ENCODE measurements around the gene KRT8. TPM values are rescaled to one million over a fixed set of nuclear protein-coding genes. Genes with fewer than 3 reads are reported as not detected.
"Not testable (repeated sequence)": the region's sequence is repeated elsewhere in the genome, so short reads cannot be mapped to it uniquely, and the experiment has no call there.

Gene KRT8
- total and polyA plus RNA-seq, 4 donors: 150 to 639 (median 482) TPM

DNA sequence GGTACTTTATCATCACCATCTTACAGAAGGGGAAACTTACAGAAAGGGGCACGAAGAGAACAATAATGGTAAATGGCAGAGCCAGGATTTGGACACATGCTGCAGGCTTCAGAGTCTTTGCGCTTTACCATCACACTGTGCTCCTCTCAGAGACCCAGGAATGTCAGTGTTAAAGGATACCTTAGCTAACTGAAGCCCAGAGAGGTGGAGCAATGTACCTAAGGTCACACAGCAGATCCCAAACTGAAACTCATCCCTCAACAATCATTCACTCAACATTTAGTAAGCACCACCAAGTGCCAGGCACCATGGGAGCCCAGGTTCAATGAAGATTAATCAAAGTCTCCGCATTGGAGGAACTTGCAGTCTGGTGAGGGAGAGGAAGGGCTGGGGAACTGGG, 48.1 kb downstream of the KRT8 start:
- ATAC-seq (ENCODE audit: insufficient read depth, low FRiP score) (no peak), DNase-seq (no peak)
- H3K4me3 ChIP-seq: no peak overlapping the region
- H3K9ac ChIP-seq (ENCODE audit: insufficient read depth in 1 of 2, low read length in 2 of 2): no peak overlapping the region
- peaks cover 0 to 12% (median 2%) of the 10 kb centered on the region in 3 donors for H3K27me3 ChIP-seq (ENCODE audit: control insufficient read depth in 3 of 3, insufficient read depth in 3 of 3, low read length in 2 of 3)
- no peaks in the 10 kb centered on the region for H3K9me3 ChIP-seq (ENCODE audit: control insufficient read depth in 4 of 4, insufficient read depth in 3 of 4, low read length in 3 of 4)
- H3K4me1 ChIP-seq (ENCODE audit: control insufficient read depth in 5 of 5, insufficient read depth in 5 of 5, low read length in 5 of 5): no peaks in the 10 kb centered on the region
- no peaks in the 10 kb centered on the region for H3K36me3 ChIP-seq (ENCODE audit: control insufficient read depth in 4 of 4, insufficient read depth in 4 of 4, low read length in 4 of 4)
- WGBS, 2 donors: 82 to 87% methylated on average over 3 of the region's 3 CpGs
- no peak overlapping the region for H3K27ac ChIP-seq (ENCODE audit: low read depth in 1 of 2, low read length in 1 of 2)
- TF ChIP-seq, protein P1, sequence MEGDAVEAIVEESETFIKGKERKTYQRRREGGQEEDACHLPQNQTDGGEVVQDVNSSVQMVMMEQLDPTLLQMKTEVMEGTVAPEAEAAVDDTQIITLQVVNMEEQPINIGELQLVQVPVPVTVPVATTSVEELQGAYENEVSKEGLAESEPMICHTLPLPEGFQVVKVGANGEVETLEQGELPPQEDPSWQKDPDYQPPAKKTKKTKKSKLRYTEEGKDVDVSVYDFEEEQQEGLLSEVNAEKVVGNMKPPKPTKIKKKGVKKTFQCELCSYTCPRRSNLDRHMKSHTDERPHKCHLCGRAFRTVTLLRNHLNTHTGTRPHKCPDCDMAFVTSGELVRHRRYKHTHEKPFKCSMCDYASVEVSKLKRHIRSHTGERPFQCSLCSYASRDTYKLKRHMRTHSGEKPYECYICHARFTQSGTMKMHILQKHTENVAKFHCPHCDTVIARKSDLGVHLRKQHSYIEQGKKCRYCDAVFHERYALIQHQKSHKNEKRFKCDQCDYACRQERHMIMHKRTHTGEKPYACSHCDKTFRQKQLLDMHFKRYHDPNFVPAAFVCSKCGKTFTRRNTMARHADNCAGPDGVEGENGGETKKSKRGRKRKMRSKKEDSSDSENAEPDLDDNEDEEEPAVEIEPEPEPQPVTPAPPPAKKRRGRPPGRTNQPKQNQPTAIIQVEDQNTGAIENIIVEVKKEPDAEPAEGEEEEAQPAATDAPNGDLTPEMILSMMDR (IDR thresholded peaks at IDR 0.05; ENCODE audit: control extremely low read depth, extremely low read depth): no peak

DNA sequence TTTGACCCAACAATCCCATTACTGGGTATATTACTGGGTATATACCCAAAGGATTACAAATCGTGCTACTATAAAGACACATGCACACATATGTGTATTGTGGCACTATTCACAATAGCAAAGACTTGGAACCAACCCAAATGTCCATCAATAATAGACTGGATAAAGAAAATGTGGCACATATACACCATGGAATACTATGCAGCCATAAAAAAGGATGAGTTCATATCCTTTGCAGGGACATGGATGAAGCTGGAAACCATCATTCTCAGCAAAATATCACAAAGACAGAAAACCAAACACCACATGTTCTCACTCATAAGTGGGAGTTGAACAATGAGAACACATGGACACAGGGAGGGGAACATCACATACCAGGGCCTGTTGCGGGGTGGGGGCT, 48.8 kb downstream of the KRT8 start:
- H3K36me3 ChIP-seq (ENCODE audit: control insufficient read depth in 4 of 4, insufficient read depth in 4 of 4, low read length in 4 of 4); H3K9me3 ChIP-seq (ENCODE audit: control insufficient read depth in 4 of 4, insufficient read depth in 3 of 4, low read length in 3 of 4); H3K4me1 ChIP-seq (ENCODE audit: control insufficient read depth in 5 of 5, insufficient read depth in 5 of 5, low read length in 5 of 5); H3K9ac ChIP-seq (ENCODE audit: insufficient read depth in 1 of 2, low read length in 2 of 2); ATAC-seq (ENCODE audit: insufficient read depth, low FRiP score); DNase-seq; H3K4me3 ChIP-seq; H3K27ac ChIP-seq (ENCODE audit: low read depth in 1 of 2, low read length in 1 of 2): not testable (repeated sequence)
- H3K27me3 ChIP-seq (ENCODE audit: control insufficient read depth in 3 of 3, insufficient read depth in 3 of 3, low read length in 2 of 3): peaks cover 0 to 16% (median 2%) of the 10 kb centered on the region in 3 donors
- WGBS, 2 donors: 91 to 98% methylated on average over 2 of the region's 2 CpGs

DNA sequence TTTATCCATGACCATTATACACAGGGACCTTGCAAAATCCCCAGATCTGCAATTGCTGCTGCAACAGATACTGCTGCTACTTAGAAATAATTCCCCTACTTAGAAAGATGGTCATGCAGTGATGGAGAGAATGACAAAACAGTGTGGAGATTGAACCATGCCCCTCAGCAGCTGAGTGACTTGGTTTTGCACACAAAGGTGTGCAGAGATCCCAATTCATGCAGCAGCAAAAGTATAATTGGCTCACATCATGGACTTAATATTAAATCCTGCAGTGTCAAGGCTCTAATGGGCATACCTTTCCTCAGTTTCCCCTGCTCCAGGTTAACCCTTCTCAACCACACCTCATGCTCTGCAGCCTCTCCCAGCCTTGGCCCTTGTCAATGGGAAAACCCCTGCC, 53.1 kb downstream of the KRT8 start:
- TF ChIP-seq, protein P1 (IDR thresholded peaks at IDR 0.05; ENCODE audit: control extremely low read depth, extremely low read depth): no peak
- H3K36me3 ChIP-seq (ENCODE audit: control insufficient read depth in 4 of 4, insufficient read depth in 4 of 4, low read length in 4 of 4): no peaks in the 10 kb centered on the region
- no peak overlapping the region for H3K9ac ChIP-seq (ENCODE audit: insufficient read depth in 1 of 2, low read length in 2 of 2)
- H3K4me3 ChIP-seq: no peak overlapping the region
- DNase-seq (no peak), ATAC-seq (ENCODE audit: insufficient read depth, low FRiP score) (no peak)
- H3K9me3 ChIP-seq (ENCODE audit: control insufficient read depth in 4 of 4, insufficient read depth in 3 of 4, low read length in 3 of 4): no peaks in the 10 kb centered on the region
- H3K27ac ChIP-seq (ENCODE audit: low read depth in 1 of 2, low read length in 1 of 2): no peak overlapping the region
- H3K4me1 ChIP-seq (ENCODE audit: control insufficient read depth in 5 of 5, insufficient read depth in 5 of 5, low read length in 5 of 5): peaks cover 0 to 5% (median 0%) of the 10 kb centered on the region in 5 donors
- H3K27me3 ChIP-seq (ENCODE audit: control insufficient read depth in 3 of 3, insufficient read depth in 3 of 3, low read length in 2 of 3): peaks cover 0 to 16% (median 4%) of the 10 kb centered on the region in 3 donors

DNA sequence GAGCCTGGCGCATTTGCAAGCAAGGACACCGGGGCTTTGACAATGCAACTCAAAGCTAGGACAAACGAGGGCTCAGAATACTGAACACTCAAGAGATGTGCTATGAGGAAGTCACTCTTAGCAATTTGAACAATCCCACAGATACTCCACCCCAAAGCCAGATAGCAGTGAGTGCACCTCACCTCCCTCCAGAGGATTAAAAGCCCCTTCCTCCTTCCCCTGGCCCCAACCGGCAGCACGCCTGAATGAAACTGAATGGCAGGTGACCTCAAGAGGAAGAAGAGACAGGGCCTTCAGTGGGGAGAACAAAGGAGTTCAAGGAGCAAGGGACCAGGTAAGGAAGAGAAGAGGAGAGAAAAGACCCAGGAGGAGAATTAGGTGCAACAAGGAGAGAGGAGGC, 54.2 kb downstream of the KRT8 start:
- Histone ChIP-seq H3K27me3 (ENCODE audit: control insufficient read depth in 3 of 3, insufficient read depth in 3 of 3, low read length in 2 of 3) (peaks cover 0 to 16% (median 4%) of the 10 kb centered on the region in 3 donors), H3K9ac (ENCODE audit: insufficient read depth in 1 of 2, low read length in 2 of 2) (no peak overlapping the region), H3K9me3 (ENCODE audit: control insufficient read depth in 4 of 4, insufficient read depth in 3 of 4, low read length in 3 of 4) (no peaks in the 10 kb centered on the region), H3K4me1 (ENCODE audit: control insufficient read depth in 5 of 5, insufficient read depth in 5 of 5, low read length in 5 of 5) (peaks cover 0 to 5% (median 0%) of the 10 kb centered on the region in 5 donors), H3K27ac (ENCODE audit: low read depth in 1 of 2, low read length in 1 of 2) (no peak overlapping the region), H3K4me3 (no peak overlapping the region), H3K36me3 (ENCODE audit: control insufficient read depth in 4 of 4, insufficient read depth in 4 of 4, low read length in 4 of 4) (no peaks in the 10 kb centered on the region)
- TF ChIP-seq, protein P1 (IDR thresholded peaks at IDR 0.05; ENCODE audit: control extremely low read depth, extremely low read depth): no peak
- WGBS, 2 donors: 78 to 79% methylated on average over 5 of the region's 5 CpGs
- ATAC-seq (ENCODE audit: insufficient read depth, low FRiP score) (no peak), DNase-seq (no peak)

Data from lung (tissue), 12 donors.